HG02571 (cell line): ENCODE data around the gene UNC13C.

ENCODE experiments used
- ATAC-seq: cut with Tn5 transposase; IDR thresholded peaks from one replicate; pipeline ENCODE4 v1.9.1; 2021; ENCODE audit warnings: mild to moderate bottlenecking, moderate library complexity; ENCODE audit not compliant: unreplicated experiment

The UNC13C gene

DNA sequence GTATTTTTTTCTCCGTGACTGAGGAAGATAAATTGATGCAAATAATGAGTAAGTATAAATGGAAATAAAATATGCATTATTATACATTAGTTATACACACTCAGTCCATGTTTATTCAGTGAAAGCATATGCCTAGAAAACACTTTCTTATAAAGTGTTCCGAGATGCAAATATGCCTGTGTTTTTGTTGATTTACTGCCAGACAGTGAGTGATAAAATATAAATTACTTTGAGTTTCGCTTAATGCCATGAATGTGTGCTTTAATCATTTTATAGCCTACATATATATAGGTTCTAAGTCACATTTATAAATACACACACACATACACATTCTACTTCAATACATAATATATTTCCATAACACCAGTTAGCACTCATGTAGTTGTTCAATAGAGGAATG is 569.2 kb downstream of the UNC13C start:
- ATAC-seq, result no peak

DNA sequence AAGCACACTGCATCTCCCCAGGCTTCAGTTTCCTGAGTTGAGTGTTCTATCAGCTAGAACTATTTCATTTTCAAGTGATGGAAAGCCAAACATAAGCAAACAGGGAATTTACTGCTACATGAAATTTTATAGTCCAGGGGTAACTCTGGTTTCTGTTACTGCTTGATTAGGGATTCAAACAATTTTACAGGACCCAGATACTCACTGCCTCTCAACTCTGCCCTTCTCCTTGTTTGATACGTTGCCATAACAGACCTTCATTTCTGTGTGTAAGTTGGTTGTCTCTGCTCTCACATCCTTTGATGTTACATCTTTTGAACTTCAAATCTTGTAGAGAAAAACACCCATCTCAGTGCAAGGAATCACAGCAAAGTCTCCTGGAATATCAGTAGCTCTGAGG is 572.7 kb downstream of the UNC13C start:
- no peak for ATAC-seq

DNA sequence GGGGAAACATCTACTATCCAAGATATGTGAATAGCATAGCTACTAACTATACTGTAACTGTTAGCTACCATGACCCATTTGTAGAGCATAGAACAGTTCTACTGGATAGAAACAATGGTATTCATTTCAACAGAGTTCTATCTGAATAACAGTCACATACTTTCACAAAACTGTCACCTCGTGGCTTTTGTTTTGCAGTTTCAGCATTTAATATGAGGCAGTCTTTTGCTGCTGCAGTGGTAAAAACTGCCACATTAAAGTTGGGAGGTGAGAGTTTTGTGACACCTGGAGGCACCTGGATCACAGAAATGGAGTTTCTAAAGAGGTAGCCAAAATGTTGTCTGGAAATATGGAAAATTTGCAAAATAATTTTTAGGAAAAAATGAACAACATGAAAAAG is 578.0 kb downstream of the UNC13C start:
- no peak for ATAC-seq

DNA sequence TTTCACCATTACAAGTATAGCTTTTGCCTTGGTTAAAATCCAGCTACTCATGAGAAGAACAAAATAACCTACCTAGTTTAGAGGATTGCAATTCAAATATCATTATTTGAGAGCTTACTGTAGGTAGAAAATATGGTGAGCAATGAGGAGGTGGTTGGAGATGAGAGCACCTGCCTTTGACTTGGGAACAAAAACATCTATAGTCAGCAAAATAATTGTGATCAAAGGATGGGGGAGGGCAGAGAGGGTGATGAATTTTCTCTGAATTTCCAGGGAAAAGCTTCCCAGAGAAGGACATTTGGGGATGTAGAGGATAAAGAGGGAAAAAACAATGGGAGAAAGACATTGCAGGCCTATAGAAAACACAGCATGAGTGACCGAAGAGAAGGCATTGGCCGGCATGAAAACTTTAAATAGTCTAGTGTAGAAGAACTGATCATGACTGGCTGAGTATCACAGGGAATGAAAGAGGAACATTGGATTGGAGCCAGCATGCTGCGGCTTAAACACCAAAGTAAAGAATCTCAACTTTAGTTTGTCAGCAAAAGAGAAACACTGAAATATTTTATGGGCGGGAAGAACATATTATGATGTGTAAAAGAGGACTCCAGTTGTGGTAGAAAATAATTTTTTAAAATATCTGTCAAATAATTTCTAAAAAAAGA is 581.3 kb downstream of the UNC13C start:
- no peak for ATAC-seq

DNA sequence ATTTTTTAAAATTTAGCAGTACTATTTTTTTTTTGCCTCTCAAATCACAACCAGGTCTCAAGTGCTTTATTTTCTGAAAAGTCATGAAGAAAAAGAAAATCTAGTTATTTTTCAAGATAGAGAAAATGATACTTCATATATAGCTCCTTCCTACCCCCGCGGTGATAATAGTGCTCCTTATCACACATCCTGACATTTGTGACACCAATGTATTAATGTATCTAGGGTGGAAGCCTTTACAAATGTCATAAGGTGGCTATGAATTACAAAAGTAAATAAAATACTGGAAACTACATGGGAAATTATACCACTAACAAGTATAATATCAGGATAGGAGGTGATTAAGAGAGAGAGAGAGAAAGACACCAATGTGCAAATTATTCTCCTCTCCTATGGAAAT is 582.2 kb downstream of the UNC13C start:
- no peak for ATAC-seq

DNA sequence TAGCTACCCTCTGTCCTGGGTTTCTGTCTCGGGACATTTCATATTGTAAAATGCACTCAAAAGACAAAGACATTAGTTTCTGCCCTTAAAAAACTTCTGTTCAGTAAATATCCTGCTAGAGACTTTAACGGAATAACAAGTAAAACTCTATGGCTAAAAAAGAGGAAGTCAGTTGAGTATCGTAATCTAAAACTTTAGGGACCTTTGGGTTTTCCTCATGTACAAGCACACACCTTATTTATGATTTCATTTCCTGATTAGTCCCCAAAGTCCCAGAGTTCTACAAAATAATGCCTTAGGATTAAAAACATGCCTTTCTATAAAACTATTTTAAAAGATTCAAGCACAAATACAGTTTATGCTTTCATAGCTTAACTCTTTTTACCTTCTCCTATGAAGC is 585.9 kb downstream of the UNC13C start:
- no peak for ATAC-seq

DNA sequence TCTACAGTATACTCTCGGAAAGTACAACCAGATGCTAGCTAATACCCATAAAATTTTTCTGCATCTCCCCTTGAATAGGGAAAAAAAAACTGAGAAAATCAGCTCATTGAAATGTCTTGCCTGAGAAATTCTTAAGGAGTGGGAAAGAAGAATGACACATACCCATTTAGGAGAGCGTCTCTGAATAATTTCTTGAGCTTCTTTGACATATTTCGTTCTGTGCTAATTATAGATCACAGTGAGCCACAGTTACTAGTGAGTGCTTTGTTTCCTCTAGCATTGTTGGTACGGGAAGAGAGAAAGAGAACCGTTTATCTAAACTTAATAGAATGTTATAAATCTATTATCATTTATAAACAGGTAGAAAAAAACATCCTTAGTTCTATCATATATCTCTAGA is 588.4 kb downstream of the UNC13C start:
- ATAC-seq, result no peak

DNA sequence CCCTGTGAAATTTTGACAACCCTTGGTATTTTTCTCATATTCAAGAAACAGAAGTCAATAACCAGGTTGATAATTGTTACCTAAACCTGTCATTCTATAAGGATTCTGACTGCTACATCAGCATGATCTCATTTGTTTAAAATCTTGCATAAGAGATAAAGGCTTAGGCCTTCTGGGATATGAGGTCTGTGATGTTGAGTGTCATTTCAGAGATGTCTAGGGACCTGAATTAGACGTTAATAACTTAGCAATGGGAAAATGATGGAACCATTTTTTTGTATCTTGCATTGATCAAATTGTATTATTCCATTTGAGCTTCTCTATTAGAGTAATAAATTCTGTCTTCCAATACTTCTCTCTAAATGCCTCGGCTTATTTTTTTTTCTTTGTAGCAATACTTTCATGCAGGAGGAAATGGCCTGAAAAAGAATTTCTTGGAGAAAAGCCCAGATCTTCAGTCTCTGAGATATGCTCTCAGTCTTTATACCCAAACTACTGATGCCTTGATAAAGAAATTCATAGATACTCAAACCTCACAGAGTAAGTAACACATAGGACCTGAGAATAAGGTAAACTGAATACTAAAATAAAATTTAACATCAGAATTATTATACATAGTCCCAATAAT is 589.3 kb downstream of the UNC13C start:
- ATAC-seq, result no peak

DNA sequence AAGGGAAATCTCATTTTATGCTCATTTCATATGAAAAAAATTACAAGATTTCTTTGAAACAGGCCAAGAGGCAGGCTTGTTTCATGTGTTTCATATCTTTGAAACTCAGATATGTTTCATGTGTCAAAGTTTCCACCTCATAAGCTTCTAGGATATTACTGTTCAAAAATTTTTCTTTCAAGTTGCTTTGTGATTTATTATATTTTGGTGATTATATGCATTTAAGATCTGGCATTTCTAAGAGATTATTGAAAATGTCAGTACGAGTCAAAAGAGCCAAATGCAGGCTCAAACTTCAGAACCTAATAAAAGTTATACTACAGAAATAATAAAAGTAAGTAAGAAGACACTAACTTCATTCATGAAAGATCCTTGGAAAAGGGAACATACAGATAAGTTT is 590.1 kb downstream of the UNC13C start:
- no peak for ATAC-seq

DNA sequence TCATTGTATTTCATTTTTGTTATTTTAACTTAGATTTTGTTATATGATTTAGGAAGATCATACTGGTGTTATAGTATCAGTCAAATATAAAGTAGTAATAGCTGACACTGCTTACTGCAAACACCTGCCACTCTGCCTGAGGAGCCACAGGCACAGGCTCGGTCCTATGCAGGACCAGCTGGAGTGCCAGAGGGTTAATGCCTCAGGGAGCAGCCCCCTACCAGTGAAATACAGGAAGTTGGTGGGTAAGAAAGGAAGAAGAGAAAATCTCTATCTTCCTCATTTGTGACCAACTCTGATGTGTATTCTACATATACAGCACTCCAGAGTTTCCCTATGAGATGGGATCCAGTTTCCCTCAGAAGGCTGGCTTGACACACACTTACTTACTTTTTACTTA is 593.3 kb downstream of the UNC13C start:
- no peak for ATAC-seq

DNA sequence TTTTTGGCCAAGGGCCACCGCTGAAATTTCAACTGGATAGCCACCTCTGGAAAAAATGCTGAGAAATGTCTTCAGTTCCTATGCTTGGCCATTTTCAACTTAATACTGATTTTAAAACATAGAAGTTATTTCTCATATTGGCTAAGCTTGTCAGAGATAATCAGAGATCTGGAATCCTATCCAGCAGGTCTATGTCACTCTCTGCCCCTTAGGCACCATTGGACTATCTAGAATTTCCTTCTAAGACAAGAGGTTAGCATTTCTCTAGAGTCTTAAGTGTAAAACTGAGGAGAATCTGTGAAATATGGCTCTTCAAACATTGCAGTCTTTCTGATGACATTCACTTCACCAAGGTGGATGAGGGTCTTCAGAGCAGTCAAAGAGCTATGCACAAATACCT is 597.3 kb downstream of the UNC13C start:
- no peak for ATAC-seq

DNA sequence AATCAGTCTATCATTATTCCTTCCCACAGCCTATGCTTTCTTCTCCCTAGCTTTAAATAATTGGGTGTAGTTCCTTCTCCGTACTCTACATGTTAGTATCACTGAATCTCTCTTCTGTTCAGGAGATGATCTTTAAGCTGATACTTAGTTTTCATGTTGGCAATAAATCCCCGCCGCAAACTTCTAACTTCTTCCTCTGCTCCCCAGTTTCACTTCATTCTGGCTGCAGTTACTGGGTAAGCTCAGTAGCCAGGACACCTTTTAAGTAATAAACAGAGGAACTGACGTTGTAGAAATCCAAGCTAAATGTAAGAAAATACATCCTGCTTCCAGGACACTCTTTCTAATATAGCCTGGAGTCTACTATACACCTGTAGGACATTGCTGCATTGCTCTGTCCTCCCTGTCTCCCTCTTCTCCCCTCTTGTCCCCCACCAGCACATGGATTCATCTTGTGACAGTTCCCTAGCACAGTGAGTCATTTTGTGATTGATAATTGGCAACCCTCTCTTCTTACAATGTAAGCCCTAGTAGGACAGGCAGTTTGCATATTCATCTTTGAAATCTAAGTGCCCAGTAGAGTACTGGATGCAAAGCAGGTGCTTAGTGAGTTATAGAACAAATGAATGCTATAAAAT is 598.2 kb downstream of the UNC13C start:
- ATAC-seq, result no peak

DNA sequence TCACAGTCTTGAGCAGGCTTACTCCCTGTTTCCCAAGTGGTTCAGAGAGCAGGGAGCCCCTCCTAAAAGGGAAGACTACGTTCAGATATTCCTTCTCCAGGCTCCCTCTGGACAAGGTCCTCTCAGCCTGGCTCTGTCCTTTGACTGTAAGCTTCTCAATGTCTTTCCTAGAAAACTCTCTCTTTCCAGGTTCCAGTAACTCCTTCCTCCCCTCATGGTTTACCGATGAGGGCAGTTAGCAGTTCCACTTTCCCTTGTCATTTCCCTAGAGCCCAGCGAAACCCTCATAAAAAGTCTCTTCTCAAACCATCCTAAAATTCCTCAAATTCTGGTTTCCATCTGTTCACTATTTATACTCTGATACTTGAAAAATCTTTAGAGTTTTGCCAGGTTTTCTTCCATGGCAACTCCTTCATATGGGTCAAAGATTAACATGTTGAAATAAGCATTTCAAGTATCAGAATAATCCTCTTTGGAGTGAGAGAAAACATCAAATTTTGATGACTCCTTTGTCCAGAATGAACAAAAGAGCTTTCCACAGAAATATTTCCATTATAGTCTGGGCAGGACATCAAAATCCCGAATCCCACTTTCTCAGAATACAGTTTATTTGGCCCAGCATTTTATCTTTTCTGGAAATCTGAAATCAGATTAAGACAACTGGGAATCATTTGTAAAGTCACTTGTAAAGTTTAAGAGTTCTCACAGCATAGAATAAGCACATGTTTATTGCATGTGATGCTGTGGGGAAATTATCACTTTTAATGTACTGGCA is 599.4 kb downstream of the UNC13C start:
- no peak for ATAC-seq

DNA sequence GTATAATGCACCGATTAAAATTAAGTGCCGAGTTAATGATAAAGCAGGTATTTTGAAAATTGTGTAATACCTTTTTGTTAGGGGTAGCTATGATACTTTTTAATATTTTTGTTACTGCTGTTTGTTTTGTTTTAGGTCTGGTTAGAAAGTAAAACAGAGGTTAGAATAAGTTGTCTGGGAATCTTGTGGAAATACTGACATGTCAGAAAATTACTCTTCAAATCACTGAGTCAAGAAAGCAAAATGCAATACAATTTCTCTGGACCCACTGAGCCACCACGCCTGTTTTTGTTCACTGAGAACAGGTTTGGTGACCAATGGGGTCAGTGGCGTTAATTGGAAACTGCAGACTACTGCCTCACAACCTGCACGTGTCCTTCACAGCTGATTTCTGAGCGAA is 601.6 kb downstream of the UNC13C start:
- no peak for ATAC-seq

DNA sequence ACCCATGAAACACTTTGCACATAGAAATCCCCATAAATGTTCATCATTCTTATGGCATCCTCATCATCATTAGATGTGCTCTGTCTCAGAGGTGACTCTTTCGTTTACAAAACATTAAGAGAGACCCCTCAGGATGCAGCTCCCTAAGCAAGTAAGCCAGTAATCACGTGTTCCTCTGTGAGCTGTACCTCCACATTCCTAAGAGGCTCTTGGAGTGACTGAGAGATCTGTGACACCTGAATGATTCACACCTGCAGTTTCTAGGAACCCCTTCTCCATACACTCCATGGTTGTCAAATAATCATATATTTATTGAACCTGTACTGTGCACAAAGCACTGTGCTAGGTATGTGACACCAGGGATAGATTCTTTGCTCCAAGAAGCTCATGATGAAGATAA is 602.4 kb downstream of the UNC13C start:
- no peak for ATAC-seq

DNA sequence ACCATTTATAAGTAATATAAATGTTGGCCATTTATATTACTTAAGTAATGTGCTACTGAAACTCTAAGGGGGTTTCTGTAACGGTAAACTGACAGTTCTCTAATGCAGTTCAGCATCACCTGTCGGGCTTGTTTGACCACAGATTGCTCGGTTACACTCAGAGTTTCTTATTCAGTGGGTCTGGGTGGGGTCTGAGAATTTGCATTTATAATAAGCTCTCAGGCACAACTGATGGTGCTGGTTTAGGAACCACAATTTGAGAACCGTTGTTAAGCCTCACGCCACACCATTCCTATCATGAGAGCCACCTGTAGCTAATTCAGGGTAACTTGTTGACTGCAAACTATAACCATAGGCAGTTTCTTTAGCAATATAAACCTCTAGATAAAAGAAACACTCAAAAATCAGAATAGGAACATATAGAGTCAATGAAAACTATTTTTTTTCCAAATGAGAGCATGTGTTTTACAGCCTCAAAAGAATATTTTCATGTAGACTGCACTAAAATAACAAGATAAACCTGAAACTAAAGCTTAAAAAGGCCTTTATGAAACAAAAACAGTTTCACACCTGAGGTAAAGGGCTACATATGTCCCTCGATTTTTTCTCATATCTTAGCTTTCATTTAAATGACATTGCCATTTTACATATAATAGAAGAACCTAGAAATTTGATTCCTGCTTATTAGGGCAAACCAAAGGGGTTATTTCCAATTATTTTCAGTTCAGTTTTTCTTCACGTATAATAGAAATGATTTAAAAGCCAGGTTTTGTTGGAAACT is 604.8 kb downstream of the UNC13C start:
- peak; percentile 65 for ATAC-seq

DNA sequence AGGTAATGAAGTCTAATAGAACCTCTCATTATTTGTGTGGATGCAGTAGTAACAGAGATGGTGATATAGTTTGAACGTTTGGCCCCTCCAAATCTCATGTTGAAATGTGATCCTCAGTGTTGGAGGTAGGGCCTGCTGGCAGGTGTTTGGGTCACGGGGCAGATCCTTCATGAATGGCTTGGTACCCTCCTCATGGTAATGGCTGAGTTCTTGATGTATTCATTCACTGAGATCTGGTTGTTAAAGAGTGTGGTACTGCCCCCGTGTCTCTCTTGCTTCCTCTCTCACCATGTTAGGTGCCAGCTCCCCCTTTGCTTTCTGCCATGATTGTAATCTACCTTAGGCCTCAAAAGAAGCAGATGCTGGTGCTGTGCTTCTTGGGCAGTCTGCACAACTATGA is 606.8 kb downstream of the UNC13C start:
- ATAC-seq, result no peak

DNA sequence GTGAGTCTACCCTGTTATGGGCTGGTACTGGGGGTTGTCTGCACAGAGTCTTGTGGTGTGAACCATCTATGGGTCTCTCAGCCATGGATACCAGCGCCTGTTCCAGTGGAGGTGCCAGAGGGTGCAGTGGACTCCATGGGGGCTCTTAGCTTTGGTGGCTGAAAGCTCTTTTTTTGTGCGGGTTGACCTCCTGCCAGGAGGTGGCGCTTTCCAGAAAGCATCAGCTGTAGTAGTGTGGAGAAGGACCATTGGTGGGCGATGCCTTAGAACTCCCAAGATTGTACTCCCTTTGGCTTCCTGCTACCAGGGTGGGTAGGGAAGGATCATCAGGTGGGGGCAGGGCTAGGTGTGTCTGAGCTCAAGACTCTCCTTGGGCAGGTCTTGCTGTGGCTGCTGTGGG is 615.9 kb downstream of the UNC13C start:
- ATAC-seq, result no peak

DNA sequence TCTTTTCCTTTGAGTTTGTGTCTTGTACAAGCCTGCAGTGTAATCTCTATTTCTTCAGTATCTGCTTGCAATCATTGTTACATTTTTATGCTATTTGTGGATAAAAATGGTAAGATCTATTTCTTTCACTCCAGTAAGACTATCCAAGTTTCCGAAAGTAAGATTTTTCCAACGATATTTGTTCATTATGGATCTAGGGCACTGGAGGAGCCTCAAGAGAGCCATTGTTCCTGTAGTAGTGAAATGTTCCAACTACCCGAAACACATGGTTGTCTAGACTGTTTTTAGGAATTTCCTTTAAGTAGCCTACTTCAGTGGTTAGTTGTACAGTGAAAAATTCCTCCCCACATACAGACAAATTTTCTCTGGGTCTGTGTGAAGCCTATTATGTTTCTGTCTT is 621.1 kb downstream of the UNC13C start:
- no peak for ATAC-seq

DNA sequence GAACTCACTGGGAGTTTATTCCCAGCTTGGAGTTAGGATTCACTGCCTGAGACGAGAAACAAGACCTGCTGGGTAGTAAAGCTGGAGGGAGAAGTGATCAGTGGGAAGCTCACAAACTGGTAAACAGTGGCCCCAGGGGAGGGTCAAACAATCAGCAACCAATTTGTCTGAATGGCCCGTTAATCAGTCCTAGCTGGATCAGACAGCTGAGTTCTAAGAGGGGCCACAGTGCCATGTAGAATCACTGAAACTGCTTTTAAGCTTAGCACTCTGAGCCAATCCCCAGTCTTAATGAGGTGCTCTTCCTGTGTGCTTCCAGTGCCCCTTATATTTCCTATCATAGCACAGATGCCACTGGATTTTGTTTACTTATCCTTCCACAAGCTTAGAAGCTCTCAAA is 626.8 kb downstream of the UNC13C start:
- no peak for ATAC-seq

DNA sequence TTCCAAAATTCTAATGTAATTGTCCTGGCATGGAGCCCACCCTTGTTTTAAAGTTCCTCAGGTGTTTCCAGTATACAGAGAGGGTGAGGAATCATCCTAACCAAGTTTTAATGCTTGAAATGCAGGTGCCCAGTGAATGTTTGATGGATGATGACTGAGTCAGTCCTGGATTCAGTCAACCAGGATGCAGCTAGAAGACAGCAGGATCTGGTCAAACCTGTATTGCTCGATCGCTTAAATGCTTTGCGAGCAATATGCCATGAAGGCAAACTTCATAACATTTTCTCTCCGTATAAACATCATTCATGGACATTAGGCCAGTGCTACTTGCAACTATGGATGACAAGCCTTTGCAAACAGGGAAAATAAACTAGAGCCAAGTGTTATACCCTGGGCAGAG is 627.3 kb downstream of the UNC13C start:
- no peak for ATAC-seq
